Cardiac muscle cell (in vitro differentiated cells and primary cell): ENCODE data around the gene RESF1. TPM values are rescaled to one million over a fixed set of nuclear protein-coding genes. Genes with fewer than 3 reads are reported as not detected.

Experiments used
- DNase-seq, 2 donors: peaks; one replicate each; pipeline versions ENCODE4 v3.0.0 to v3.0.0-alpha.2; 2010 to 2017; ENCODE audit warnings: low read depth in 1 of 2, low spot score in 1 of 2
- H3K27ac ChIP-seq: fragments of 200-600 bp; sonication (generic); 2 replicates; pipeline ENCODE4 v1.5.1; 2016
- H3K27me3 ChIP-seq: fragments of 200-600 bp; sonication (generic); 2 replicates; pipeline ENCODE4 v1.6.0; 2016; ENCODE audit warnings: control low read depth
- H3K36me3 ChIP-seq: fragments of 200-600 bp; sonication (generic); 2 replicates; pipeline ENCODE4 v1.5.1; 2016; ENCODE audit warnings: control low read depth
- H3K4me1 ChIP-seq: fragments of 200-600 bp; sonication (generic); 2 replicates; pipeline ENCODE4 v1.8.1; 2017; ENCODE audit warnings: low read depth, mild to moderate bottlenecking, mixed run types
- H3K4me3 ChIP-seq: fragments of 200-600 bp; sonication (generic); 2 replicates; pipeline ENCODE4 v1.5.1; 2016; ENCODE audit warnings: mild to moderate bottlenecking
- H3K9me3 ChIP-seq: fragments of 200-600 bp; sonication (generic); 2 replicates; pipeline ENCODE4 v1.5.1; 2017; ENCODE audit warnings: low read depth, mild to moderate bottlenecking, control low read depth
- polyA plus RNA-seq: library from polyadenylated mRNA; unstranded; fragments of >200 nt; fragmentation: Nextera tagmentation; extraction: Ambion mirVana; gene quantifications from 2 replicates; pipeline ENCODE4 v1.2.1, GENCODE V29; 2016
- total RNA-seq: library from RNA; depleted of rRNA; stranded (reverse); fragments of >200 nt; gene quantifications from 2 replicates; pipeline ENCODE4 v1.2.3, GENCODE V29; 2016
- TF ChIP-seq, protein P1 (sequence below): IDR thresholded peaks from 2 replicates; pipeline ENCODE4 v1.5.1; 2012; ENCODE audit warnings: low read depth, mild to moderate bottlenecking, low read length

RESF1 gene
- total and polyA plus RNA-seq, 2 experiments from 2014 or later, result 15.7 to 39.6 TPM

DNA sequence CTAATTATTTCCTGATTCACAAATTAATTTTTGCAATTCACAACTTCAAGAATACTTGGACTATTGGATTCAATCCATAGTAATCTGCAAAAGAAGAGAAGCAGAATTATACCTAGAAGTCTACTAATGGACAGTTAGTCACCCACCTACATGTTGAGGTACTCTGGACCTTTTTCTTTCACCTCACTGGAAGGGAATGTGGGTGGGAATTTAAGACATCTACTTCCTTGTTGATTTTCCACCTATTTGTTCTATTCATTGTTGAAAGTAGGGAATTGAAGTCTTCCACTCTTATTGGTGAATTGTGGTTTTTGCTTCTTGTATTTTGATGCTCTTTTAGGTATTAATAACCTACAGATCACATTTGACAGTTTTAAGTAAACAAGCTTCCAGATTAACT lies 11.0 kb downstream of the RESF1 start:
- peaks cover 33% of the 10 kb centered on the region for H3K36me3 ChIP-seq
- no peak for DNase-seq
- no peaks in the 10 kb centered on the region for H3K9me3 ChIP-seq
- peaks cover 10% of the 10 kb centered on the region for H3K4me1 ChIP-seq
- H3K27ac ChIP-seq, result no peak overlapping the region
- H3K4me3 ChIP-seq, result no peak overlapping the region
- no peaks in the 10 kb centered on the region for H3K27me3 ChIP-seq
- TF ChIP-seq, protein P1, sequence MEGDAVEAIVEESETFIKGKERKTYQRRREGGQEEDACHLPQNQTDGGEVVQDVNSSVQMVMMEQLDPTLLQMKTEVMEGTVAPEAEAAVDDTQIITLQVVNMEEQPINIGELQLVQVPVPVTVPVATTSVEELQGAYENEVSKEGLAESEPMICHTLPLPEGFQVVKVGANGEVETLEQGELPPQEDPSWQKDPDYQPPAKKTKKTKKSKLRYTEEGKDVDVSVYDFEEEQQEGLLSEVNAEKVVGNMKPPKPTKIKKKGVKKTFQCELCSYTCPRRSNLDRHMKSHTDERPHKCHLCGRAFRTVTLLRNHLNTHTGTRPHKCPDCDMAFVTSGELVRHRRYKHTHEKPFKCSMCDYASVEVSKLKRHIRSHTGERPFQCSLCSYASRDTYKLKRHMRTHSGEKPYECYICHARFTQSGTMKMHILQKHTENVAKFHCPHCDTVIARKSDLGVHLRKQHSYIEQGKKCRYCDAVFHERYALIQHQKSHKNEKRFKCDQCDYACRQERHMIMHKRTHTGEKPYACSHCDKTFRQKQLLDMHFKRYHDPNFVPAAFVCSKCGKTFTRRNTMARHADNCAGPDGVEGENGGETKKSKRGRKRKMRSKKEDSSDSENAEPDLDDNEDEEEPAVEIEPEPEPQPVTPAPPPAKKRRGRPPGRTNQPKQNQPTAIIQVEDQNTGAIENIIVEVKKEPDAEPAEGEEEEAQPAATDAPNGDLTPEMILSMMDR, result no peak

DNA sequence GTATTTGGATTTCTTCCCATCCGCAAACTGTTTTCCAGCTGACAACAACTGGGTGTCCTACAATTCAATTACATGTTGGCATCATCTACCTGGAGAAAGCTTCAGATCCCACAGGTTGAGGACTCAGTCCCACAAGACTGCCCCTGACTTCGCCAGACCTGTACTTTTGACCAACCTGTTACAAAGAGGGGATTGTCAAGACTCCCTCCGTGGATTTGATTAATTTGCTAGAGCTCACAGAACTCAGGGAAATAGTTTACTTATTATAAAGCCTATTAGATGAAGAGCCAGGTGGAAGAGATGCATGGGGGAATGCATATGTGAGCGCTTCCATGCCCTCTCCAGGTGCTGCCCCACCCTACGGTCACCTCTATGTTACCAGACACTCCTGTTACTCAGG lies 14.6 kb downstream of the RESF1 start:
- no peak overlapping the region for H3K4me3 ChIP-seq
- TF ChIP-seq, protein P1, result no peak
- DNase-seq, result no peak
- no peak overlapping the region for H3K27ac ChIP-seq
- no peaks in the 10 kb centered on the region for H3K27me3 ChIP-seq
- H3K4me1 ChIP-seq, result no peaks in the 10 kb centered on the region
- peaks cover 39% of the 10 kb centered on the region for H3K36me3 ChIP-seq
- no peaks in the 10 kb centered on the region for H3K9me3 ChIP-seq

DNA sequence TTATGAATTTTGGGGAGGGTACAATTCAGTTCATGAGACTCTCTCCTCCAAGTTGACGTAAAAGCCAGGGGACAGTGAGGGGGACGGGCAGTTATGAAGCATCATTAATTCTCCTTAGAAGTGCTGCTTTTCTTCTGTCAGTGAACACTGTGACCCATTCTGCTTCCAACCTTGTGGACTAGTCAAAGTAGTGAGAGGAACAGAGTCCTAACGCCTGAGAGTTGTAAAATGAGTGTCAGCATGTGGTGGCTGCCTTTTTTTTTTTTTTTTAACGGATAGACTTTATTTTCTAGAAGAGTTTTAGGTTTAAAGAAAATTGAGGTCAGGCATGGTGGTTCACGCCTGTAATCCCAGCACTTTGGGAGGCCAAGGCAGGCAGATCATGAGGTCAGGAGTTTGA lies 15.5 kb downstream of the RESF1 start:
- Histone ChIP-seq H3K27ac (no peak overlapping the region), H3K4me3 (no peak overlapping the region), H3K9me3 (no peaks in the 10 kb centered on the region), H3K4me1 (no peaks in the 10 kb centered on the region), H3K27me3 (no peaks in the 10 kb centered on the region), H3K36me3 (peaks cover 35% of the 10 kb centered on the region)
- DNase-seq, result no peak
- TF ChIP-seq, protein P1, result no peak

DNA sequence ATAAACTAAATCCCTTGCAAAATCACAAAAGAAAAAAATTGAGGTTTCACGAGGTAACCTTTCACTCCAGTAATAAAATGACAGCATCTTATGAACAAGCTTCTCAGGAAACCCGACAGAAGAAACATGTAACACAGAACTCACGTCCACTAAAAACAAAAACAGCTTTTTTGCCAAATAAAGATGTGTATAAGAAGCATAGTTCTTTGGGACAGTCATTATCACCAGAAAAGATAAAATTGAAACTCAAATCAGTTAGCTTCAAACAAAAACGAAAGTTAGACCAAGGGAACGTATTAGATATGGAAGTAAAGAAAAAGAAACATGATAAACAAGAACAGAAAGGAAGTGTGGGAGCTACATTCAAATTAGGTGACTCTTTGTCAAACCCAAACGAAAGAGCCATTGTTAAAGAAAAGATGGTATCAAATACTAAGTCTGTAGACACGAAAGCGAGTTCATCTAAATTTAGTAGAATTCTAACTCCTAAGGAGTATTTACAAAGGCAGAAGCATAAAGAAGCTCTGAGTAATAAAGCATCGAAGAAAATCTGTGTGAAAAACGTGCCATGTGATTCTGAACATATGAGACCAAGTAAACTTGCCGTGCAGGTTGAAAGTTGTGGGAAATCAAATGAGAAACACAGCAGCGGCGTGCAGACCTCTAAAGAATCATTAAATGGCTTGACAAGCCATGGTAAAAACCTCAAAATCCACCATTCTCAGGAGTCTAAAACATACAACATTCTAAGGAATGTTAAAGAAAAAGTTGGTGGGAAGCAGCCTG lies 25.8 kb downstream of the RESF1 start:
- Histone ChIP-seq H3K9me3 (no peaks in the 10 kb centered on the region), H3K27me3 (no peaks in the 10 kb centered on the region), H3K36me3 (peaks cover 20% of the 10 kb centered on the region), H3K4me1 (peaks cover 7% of the 10 kb centered on the region), H3K4me3 (no peak overlapping the region), H3K27ac (no peak overlapping the region)
- TF ChIP-seq, protein P1, result no peak
- DNase-seq, result no peak

DNA sequence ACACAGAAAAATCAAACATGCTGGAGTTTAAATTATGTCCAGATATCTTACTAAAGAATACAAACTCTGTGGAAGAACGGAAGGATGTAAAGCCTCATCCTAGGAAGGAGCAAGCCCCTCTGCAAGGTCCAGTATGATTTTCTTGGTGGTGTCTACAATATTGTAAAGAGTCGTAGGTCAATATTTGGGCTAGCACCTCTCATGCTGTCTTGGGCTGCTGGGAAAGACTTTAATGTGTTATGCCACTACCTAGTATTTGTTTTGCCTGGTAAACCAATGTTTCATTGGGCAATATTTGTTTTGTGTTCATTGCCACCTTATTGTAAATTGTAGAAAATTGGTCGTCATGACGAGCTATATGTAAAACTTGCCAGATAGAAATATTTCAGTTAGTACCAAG lies 26.6 kb downstream of the RESF1 start:
- H3K4me1 ChIP-seq, result peaks cover 13% of the 10 kb centered on the region
- H3K36me3 ChIP-seq, result peaks cover 19% of the 10 kb centered on the region
- H3K4me3 ChIP-seq, result no peak overlapping the region
- no peak overlapping the region for H3K27ac ChIP-seq
- TF ChIP-seq, protein P1, result no peak
- H3K9me3 ChIP-seq, result no peaks in the 10 kb centered on the region
- no peak for DNase-seq
- no peaks in the 10 kb centered on the region for H3K27me3 ChIP-seq
